ENCODE measurements around the gene MXD1. TPM values are rescaled to one million over a fixed set of nuclear protein-coding genes. Genes with fewer than 3 reads are reported as not detected.

Gene MXD1
- total RNA-seq, 3 donors from 2014 or later: 9.2 to 12.5 (median 11.8) TPM

DNA sequence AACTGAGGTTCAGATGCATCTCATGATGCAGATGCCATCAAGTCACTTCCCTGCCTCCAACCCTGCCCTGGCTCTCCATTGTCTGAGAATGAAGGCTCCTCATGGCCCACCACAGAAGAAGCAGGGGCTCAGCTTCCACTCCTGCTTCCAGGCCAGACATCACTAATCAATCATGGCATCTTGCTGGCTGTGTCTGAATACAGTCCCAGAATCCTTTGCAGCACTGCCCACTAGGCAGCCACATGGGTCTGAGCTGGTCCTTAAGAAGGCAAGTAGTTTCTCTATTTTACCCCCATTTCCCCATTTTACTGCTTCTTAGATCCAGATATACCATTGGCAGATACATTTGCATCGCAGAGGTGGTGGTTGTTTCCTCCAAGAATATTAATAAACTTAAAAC lies 39.2 kb downstream of the MXD1 start:
- ATAC-seq (no peak), DNase-seq (no peak)
- Mint-ChIP-seq H3K4me1 (ENCODE audit: low read depth) (peaks cover 2% of the 10 kb centered on the region), H3K9me3 (no peaks in the 10 kb centered on the region), H3K4me3 (no peak overlapping the region), H3K36me3 (ENCODE audit: insufficient read depth) (no peaks in the 10 kb centered on the region), H3K27me3 (ENCODE audit: low read depth) (no peaks in the 10 kb centered on the region)

DNA sequence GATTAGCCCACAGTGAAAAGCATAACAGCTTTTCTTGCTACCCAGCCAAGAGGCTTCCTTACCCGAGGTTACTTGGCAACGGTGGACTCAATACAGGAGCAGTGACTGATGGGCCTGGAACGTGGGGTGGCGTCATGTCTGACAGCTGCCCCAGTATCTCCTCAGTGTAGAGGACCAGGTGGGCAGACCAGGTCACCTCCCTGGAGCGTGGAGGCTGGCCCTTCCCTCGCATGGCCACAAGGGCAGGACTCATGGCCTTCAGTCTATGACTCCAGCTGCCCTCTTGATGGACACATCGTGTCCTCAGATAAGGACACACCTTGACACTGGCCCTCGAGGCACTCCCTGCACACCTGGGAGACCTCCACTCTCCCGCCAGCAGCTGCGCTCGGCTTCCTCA lies 40.1 kb downstream of the MXD1 start:
- no peaks in the 10 kb centered on the region for H3K36me3 Mint-ChIP-seq (ENCODE audit: insufficient read depth)
- H3K9me3 Mint-ChIP-seq: no peaks in the 10 kb centered on the region
- no peak overlapping the region for H3K4me3 Mint-ChIP-seq
- ATAC-seq (no peak), DNase-seq (no peak)
- peaks cover 2% of the 10 kb centered on the region for H3K4me1 Mint-ChIP-seq (ENCODE audit: low read depth)
- H3K27me3 Mint-ChIP-seq (ENCODE audit: low read depth): peaks cover 4% of the 10 kb centered on the region

DNA sequence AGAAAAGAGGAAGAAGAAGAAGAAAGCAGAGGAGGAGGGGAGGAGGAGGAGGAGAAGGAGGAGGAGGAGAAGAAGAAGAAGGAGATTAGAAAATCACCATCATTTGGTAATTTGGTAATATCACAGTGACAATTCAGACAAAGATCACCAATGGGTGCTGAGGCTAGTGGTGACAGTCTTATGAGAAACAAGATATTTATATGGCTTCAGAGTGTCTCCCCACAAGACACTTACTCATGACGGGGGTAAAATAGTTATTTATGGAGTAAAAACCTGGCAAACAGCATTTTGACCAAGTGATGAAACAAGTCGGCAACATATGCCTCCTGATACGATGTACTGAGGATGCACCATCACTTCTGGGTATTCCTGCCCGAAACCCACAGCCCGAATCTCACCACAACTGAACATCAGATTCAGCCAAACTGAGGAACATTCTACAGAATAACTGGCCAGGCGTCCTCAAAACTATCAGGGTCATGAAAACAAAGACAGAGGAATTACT lies 41.6 kb downstream of the MXD1 start:
- Mint-ChIP-seq H3K4me3 (no peak overlapping the region), H3K27me3 (ENCODE audit: low read depth) (peaks cover 4% of the 10 kb centered on the region), H3K9me3 (no peaks in the 10 kb centered on the region), H3K36me3 (ENCODE audit: insufficient read depth) (no peaks in the 10 kb centered on the region), H3K4me1 (ENCODE audit: low read depth) (peaks cover 2% of the 10 kb centered on the region)
- DNase-seq (no peak), ATAC-seq (no peak)

DNA sequence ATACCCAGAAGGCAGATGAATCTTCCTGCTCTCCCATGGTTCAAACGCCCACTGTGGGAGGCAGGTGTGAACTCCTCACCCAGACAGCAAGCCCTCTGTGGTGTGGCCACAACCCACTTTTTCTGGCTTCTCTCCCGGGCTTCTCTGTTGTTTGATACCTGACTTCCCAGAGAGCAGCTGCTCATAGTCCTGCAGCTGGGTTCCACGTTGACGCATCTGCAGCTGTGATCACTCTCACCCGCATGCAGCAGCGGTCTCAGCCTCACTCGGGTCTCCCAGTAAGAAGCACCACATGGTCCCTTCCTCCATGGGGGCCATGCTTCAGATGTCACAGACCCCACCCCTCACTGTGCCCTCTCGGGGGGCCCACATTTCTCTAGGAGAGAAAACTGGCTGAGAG lies 43.1 kb downstream of the MXD1 start:
- Mint-ChIP-seq H3K27me3 (ENCODE audit: low read depth) (peaks cover 4% of the 10 kb centered on the region), H3K36me3 (ENCODE audit: insufficient read depth) (no peaks in the 10 kb centered on the region), H3K4me3 (no peak overlapping the region), H3K9me3 (no peaks in the 10 kb centered on the region), H3K4me1 (ENCODE audit: low read depth) (peaks cover 2% of the 10 kb centered on the region)
- DNase-seq (no peak), ATAC-seq (no peak)

DNA sequence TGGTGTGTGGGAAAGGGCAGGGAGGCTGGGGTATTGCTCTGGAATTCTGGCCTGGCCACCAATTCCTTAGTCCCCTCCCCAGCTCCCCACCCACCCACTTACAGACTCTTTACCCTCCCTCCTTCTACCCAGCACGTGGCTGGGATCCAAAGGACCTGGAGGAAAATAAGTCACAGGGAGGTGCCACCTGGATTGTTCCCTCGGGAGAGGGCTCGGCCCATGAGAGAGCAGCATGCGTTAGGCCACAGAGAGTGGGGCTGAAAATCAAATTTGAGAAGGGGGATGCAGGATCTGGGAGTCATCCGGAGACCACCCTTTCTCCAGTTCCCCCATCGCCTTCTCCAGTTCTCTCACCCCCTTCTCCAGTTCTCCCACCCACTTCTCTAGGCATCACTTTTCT lies 43.6 kb downstream of the MXD1 start:
- Mint-ChIP-seq H3K27me3 (ENCODE audit: low read depth) (peaks cover 4% of the 10 kb centered on the region), H3K9me3 (no peaks in the 10 kb centered on the region), H3K4me3 (no peak overlapping the region), H3K4me1 (ENCODE audit: low read depth) (peaks cover 2% of the 10 kb centered on the region), H3K36me3 (ENCODE audit: insufficient read depth) (no peaks in the 10 kb centered on the region)
- ATAC-seq (no peak), DNase-seq (no peak)

DNA sequence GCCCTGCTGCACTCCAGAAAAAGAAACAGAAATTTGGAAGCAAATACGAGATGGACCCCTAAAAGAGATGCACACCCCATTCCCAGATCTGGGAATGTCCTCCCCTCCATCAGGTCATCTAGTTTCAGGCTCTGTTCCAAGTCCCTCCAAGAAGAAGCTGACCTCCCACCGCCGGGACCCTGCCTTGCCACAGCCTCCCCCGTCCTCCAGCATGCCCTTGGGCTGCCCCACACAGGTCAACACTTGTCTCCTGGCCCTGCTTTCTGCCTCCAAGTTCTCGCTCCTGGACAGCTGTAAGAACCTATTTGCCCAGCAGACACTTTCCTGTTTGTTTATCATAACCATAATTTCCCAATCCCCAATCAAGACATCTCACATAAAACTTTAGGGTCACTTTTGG lies 44.5 kb downstream of the MXD1 start:
- Mint-ChIP-seq H3K36me3 (ENCODE audit: insufficient read depth) (no peaks in the 10 kb centered on the region), H3K4me1 (ENCODE audit: low read depth) (peaks cover 2% of the 10 kb centered on the region), H3K9me3 (no peaks in the 10 kb centered on the region), H3K27me3 (ENCODE audit: low read depth) (peaks cover 4% of the 10 kb centered on the region), H3K4me3 (no peak overlapping the region)
- DNase-seq (no peak), ATAC-seq (no peak)

DNA sequence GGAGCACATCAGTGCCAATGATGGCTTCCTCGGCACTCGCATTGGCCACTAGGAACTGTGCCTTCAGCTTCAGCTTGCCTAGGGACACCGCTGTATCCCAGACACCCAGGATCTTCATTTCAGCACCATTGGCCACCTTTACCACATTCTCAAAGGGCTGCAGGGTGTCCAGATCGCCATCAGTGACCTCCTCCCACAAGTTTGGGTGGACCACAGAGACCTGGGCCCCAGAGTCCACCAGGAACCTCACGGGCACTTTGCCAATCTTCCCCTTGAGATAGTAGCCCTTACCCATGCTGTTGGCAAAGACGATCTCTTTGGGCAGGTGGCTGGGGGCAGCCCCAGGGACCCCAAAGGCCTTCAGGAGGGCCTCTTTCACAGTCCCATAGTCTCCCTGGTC lies 45.9 kb downstream of the MXD1 start:
- DNase-seq (no peak), ATAC-seq (no peak)
- Mint-ChIP-seq H3K4me1 (ENCODE audit: low read depth) (peaks cover 7% of the 10 kb centered on the region), H3K27me3 (ENCODE audit: low read depth) (peaks cover 4% of the 10 kb centered on the region), H3K36me3 (ENCODE audit: insufficient read depth) (no peaks in the 10 kb centered on the region), H3K4me3 (no peak overlapping the region), H3K9me3 (no peaks in the 10 kb centered on the region)

DNA sequence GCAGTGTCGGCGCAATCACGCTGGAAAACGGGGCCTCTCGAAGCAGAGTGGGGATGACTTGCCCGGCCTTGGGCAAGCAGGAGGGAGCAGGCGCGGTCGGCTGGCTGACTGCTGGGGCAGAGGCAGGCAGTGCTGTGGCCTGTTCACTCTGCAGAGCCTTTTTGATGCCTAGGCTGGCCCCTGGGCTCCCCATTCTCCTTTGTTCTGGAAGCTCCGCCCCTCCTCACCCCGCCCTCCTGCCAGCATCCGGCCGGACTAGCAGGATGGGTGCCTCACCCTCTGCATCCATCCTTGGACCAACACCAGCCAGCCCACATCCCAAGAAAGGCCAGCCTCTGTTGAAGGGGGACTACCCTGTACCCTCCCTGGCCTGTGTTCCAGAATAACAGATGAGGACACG lies 46.6 kb downstream of the MXD1 start, which contains the start of gene ASPRV1:
TSS of gene ASPRV1 (minus strand) at position 136 of the 400 bp plus-strand sequence. CDS start 195 bp downstream, outside the sequence.
- Mint-ChIP-seq H3K9me3 (no peaks in the 10 kb centered on the region), H3K4me1 (ENCODE audit: low read depth) (peaks cover 8% of the 10 kb centered on the region), H3K36me3 (ENCODE audit: insufficient read depth) (no peaks in the 10 kb centered on the region), H3K27me3 (ENCODE audit: low read depth) (peaks cover 4% of the 10 kb centered on the region), H3K4me3 (no peak within 1 kb of the TSS)
- DNase-seq (no peak), ATAC-seq (no peak)

DNA sequence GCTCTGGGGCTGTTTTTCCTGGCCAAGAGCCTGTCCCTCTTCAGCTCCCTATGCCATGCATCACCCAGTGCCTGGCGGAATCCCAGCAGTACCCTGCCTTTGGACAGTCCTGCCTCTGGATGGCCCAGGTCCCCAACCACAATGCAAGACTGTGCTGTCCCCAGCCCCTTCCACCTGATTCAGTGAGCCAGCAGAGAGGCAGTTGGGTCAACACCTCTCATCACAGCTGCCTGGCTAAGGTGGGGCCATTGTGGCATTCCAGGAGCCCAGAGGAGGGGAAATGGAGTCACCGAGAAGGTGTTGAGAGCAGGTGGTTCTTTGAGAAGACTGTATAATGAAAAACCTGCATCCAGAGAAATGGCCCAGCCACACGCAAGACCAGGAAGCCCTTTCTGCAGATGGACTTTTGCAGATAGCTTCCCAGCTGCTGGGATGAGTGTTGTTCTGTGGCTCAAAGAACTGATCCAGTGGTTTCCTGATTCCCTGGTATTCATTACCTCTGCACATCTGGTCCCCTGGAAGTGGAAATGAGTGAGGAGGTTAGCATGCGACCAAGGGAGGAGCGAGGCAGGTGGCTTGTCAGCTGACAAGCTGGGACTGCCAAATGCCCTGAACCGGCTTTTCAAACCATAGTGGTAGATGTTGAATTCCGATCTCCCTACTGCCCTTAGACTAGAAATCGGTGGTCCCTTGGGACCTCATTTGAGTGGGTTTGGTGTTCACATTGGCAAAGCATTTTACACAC lies 48.2 kb downstream of the MXD1 start:
- Mint-ChIP-seq H3K4me1 (ENCODE audit: low read depth) (peaks cover 6% of the 10 kb centered on the region), H3K36me3 (ENCODE audit: insufficient read depth) (no peaks in the 10 kb centered on the region), H3K4me3 (no peak overlapping the region), H3K9me3 (no peaks in the 10 kb centered on the region), H3K27me3 (ENCODE audit: low read depth) (peaks cover 4% of the 10 kb centered on the region)
- ATAC-seq (no peak), DNase-seq (no peak)

DNA sequence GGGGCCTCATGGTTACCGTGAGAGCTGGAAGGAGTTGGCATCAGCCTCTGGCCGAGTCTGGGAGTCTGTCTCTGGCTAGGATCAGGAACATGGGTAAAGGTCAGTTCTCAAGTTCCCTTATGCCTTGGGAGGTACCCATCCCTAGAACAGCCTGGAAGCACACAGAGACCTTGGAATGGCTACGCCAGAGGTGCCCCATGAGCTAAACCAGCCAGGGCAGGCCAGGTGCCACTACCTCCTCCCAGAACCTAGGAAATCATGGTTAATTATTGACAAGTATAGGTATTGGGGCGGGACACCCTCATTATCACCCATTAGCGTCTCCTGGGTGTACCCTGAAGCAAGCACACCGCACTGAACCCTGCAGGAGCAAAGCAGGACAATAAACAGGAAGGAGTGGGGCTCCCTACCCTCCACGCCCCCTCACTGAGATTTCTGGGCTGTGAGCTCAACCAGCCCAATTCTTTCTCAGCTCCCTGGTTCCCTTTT lies 49.5 kb downstream of the MXD1 start:
- peaks cover 6% of the 10 kb centered on the region for H3K4me1 Mint-ChIP-seq (ENCODE audit: low read depth)
- ATAC-seq (no peak), DNase-seq (no peak)
- peaks cover 3% of the 10 kb centered on the region for H3K27me3 Mint-ChIP-seq (ENCODE audit: low read depth)
- no peaks in the 10 kb centered on the region for H3K9me3 Mint-ChIP-seq
- no peak overlapping the region for H3K4me3 Mint-ChIP-seq
- H3K36me3 Mint-ChIP-seq (ENCODE audit: insufficient read depth): no peaks in the 10 kb centered on the region

DNA sequence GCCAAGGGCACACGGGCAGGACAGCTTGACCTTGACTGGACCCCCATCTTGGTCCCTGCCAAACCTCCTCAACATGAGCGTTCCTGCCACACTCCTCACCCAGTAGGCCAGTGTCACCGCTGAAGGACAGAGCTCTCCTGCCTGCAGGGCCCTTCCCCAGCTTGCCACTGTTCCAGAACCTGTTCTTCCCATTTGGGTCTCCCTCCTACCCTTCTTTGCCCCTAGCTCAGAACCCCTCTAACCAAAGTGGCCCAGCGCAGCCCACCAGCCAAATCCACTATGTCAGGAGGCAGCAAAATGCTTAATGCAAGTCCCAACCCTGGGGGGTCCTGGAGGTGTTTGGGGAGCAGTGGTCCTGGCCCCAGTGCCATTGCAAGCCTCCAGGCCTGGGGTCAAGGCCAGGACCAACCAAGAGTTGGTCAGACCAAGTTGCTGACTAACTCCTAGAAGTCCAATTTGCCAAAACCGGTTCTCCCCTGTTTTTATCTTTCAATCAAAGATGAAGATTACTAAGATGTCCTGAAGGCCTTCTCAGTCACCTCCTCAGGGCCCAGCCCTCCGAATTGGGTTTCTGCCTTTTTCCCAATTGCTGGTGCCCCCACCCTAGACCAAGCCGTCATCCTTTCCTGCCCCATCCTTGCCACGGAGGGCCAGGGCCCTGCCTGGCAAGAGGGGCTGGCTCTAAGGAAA lies 51.0 kb downstream of the MXD1 start:
- H3K4me3 Mint-ChIP-seq: no peak overlapping the region
- peaks cover 6% of the 10 kb centered on the region for H3K4me1 Mint-ChIP-seq (ENCODE audit: low read depth)
- ATAC-seq (no peak), DNase-seq (no peak)
- no peaks in the 10 kb centered on the region for H3K36me3 Mint-ChIP-seq (ENCODE audit: insufficient read depth)
- no peaks in the 10 kb centered on the region for H3K27me3 Mint-ChIP-seq (ENCODE audit: low read depth)
- no peaks in the 10 kb centered on the region for H3K9me3 Mint-ChIP-seq

DNA sequence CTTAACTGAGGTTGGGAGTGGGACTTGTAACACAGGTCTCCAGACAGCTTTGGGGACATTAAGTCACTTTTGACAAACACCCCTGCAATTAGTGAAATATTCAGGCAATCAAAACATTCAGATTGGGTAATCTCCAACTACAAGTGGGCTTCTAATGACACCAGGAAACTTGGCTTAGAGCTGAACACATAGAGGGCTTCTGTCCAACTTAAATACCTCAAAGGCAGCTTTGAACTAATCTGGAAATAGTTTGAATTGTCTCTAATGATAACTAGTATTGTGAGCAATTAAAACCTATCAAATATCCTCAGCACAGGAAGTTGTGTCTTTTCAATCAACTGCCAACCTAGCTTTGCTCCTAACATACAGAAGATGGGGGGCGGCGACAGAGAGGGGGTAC lies 51.6 kb downstream of the MXD1 start:
- Mint-ChIP-seq H3K4me3 (no peak overlapping the region), H3K9me3 (no peaks in the 10 kb centered on the region), H3K4me1 (ENCODE audit: low read depth) (peaks cover 6% of the 10 kb centered on the region), H3K36me3 (ENCODE audit: insufficient read depth) (no peaks in the 10 kb centered on the region), H3K27me3 (ENCODE audit: low read depth) (no peaks in the 10 kb centered on the region)
- DNase-seq: no peak
- no peak for ATAC-seq

DNA sequence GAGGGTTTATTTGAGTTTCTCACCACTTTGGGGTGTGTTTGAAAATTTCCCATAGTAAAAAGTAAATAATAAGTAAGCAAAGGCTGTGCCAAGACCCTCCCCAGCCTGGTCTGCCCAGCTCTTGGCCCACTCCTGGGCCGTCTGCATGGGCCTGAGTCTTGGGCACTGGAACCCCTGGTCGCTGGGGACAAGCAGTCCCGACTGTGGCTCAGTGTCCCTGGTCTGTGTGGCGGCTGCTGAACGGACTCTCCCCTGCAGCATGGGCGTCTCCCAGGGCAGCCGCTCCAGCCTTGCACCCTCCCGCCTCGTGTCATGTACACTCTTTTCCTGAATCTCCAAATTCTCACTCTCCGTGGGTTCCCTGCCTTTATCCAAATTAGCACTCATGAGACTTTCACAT lies 53.7 kb downstream of the MXD1 start:
- H3K27me3 Mint-ChIP-seq (ENCODE audit: low read depth): no peaks in the 10 kb centered on the region
- H3K4me1 Mint-ChIP-seq (ENCODE audit: low read depth): peaks cover 6% of the 10 kb centered on the region
- ATAC-seq (no peak), DNase-seq (no peak)
- no peaks in the 10 kb centered on the region for H3K9me3 Mint-ChIP-seq
- H3K36me3 Mint-ChIP-seq (ENCODE audit: insufficient read depth): no peaks in the 10 kb centered on the region
- H3K4me3 Mint-ChIP-seq: no peak overlapping the region

DNA sequence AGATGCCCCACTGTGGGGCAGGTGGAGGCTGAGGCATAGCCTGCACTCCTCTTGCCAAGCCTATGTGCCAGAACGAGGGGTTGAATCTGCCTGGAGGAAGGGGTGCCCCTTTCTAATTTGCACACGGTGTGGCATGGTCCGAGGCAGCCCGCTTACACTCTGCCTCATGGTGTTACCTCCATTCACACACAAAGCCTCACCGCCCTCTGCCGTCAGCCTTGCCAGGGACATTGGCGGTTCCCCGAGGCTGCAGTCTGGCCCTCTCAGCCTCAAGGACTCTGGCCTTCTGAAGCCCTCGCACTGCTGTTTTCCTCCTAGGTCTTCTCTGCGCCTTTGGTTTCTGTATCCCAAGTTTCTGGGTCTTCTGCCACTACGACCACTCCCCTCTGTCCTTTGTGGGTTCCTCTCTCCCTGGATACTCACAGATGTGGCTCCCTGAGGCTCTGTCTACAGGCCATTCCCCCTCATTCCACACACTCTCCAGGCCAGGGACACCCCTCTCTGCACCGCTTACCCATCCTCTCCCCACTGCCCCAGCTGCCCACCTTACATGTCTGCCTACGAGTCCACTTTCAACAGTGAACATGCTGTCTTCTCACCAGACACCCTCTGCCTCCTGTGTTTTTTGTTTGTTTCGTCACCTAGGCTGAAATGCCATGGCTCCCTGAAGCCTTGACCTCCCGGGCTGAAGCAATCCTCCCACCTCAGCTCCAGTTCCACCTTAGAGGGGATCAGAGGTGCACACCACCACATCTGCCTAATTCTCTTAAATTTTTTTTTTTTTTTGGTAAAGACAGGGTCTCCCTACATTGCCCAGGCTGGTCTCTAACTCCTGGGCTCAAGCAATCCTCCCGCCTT lies 54.4 kb downstream of the MXD1 start:
- no peaks in the 10 kb centered on the region for H3K27me3 Mint-ChIP-seq (ENCODE audit: low read depth)
- no peak overlapping the region for H3K4me3 Mint-ChIP-seq
- no peaks in the 10 kb centered on the region for H3K9me3 Mint-ChIP-seq
- no peak for DNase-seq
- H3K4me1 Mint-ChIP-seq (ENCODE audit: low read depth): peaks cover 6% of the 10 kb centered on the region
- no peaks in the 10 kb centered on the region for H3K36me3 Mint-ChIP-seq (ENCODE audit: insufficient read depth)
- ATAC-seq: no peak

Measured in activated T-cell treated with anti-CD3 and anti-CD28 coated beads, Interleukin-2, amount 50 U/mL, for 4 hours (primary cell).